ENCODE data around the gene PFKP. TPM values are rescaled to one million over a fixed set of nuclear protein-coding genes. Genes with fewer than 3 reads are reported as not detected.

PFKP gene
- polyA plus RNA-seq (2012; ENCODE audit: insufficient read depth, insufficient read length, low read depth), result 25.6 TPM

GRCh38 chr10:3067118-3067858 is at the start of gene PFKP:
Gene PFKP, plus strand, starts transcription at chr10:3067548. Its CDS starts 48 bp downstream, at chr10:3067596.
- Histone ChIP-seq H3K9me3 (no peaks in the 10 kb centered on the region), H3K4me1 (no peaks in the 10 kb centered on the region), H3K36me3 (no peaks in the 10 kb centered on the region), H3K4me3 (ENCODE audit: low read depth, low read length) (peak within 1 kb of the TSS; percentile 71), H3K27me3 (peaks cover 32% of the 10 kb centered on the region)
- peak; percentile 27 for DNase-seq
- TF ChIP-seq, protein P1, sequence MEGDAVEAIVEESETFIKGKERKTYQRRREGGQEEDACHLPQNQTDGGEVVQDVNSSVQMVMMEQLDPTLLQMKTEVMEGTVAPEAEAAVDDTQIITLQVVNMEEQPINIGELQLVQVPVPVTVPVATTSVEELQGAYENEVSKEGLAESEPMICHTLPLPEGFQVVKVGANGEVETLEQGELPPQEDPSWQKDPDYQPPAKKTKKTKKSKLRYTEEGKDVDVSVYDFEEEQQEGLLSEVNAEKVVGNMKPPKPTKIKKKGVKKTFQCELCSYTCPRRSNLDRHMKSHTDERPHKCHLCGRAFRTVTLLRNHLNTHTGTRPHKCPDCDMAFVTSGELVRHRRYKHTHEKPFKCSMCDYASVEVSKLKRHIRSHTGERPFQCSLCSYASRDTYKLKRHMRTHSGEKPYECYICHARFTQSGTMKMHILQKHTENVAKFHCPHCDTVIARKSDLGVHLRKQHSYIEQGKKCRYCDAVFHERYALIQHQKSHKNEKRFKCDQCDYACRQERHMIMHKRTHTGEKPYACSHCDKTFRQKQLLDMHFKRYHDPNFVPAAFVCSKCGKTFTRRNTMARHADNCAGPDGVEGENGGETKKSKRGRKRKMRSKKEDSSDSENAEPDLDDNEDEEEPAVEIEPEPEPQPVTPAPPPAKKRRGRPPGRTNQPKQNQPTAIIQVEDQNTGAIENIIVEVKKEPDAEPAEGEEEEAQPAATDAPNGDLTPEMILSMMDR (IDR thresholded peaks at IDR 0.05; ENCODE audit: low read depth, low read length), result no peak

DNA sequence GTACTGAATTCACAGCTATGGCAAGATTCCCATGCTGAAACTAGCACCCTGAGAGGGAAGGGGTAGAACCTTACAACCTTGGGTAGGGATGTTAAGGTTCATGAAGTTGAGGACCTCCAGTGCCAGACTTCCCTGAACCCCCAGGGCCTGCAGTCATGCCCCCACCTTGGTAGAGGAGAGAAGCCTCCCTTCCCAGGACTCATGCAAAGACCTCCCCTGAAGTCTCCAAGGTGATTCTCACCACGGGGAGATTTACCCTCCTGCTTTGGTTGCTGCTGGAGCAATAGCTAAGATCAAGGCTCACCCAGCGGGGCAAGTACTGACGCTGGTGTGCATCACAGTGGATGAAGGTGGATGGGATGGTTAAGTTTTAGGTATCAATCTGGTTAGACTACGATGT is 49.1 kb upstream of the PFKP start:
- no peaks in the 10 kb centered on the region for H3K27me3 ChIP-seq
- TF ChIP-seq, protein P1 (IDR thresholded peaks at IDR 0.05; ENCODE audit: low read depth, low read length), result no peak
- no peak overlapping the region for H3K4me3 ChIP-seq (ENCODE audit: low read depth, low read length)
- no peaks in the 10 kb centered on the region for H3K4me1 ChIP-seq
- H3K9me3 ChIP-seq, result no peaks in the 10 kb centered on the region
- H3K36me3 ChIP-seq, result no peaks in the 10 kb centered on the region
- DNase-seq, result no peak

DNA sequence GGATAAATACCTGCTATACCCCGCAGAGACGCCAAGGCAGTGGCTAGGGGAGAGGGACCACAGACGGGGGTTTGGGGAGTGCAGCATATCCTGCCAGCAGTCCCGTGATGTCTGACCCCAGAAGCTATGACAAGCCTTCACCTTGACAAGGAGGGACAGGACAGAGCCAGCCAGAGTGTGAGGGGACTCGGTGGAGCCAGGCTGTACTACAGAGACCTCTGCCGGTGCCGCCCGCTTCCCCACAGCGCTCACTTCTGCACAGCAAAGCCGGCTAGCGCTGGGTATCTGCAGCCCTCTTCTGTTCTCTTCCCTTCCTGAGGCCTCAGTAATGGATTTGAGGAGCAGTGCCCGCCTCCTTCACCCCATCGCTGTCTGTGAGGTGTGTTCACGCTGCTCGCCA is 47.0 kb upstream of the PFKP start:
- no peak for DNase-seq
- no peak overlapping the region for H3K4me3 ChIP-seq (ENCODE audit: low read depth, low read length)
- H3K36me3 ChIP-seq, result no peaks in the 10 kb centered on the region
- H3K27me3 ChIP-seq, result no peaks in the 10 kb centered on the region
- TF ChIP-seq, protein P1 (IDR thresholded peaks at IDR 0.05; ENCODE audit: low read depth, low read length), result no peak
- H3K4me1 ChIP-seq, result no peaks in the 10 kb centered on the region
- no peaks in the 10 kb centered on the region for H3K9me3 ChIP-seq

GRCh38 chr10:3020881-3021280 is 46.5 kb upstream of the PFKP start:
- TF ChIP-seq, protein P1 (IDR thresholded peaks at IDR 0.05; ENCODE audit: low read depth, low read length), result no peak
- Histone ChIP-seq H3K4me3 (ENCODE audit: low read depth, low read length) (no peak overlapping the region), H3K27me3 (no peaks in the 10 kb centered on the region), H3K9me3 (no peaks in the 10 kb centered on the region), H3K36me3 (no peaks in the 10 kb centered on the region), H3K4me1 (no peaks in the 10 kb centered on the region)
- DNase-seq, result no peak

DNA sequence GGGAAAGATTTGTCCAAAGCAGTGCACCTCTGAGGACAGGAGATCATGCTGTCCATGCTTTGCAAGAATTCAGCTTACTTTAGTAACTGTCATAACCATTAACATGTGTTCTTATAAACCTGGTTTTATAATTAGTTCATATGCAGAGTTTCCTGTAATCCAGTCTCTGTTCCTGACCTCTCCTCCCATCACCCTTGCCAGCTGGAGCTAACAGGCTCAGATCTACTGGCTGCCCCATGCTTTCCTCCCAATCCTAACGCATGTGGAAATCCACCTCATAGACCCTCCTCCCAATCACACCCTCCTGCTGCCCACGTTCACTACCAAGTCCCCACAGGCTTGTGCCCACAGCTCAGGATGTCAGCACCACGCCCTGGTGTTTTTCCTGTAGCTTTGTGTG is 45.3 kb upstream of the PFKP start:
- no peaks in the 10 kb centered on the region for H3K36me3 ChIP-seq
- no peaks in the 10 kb centered on the region for H3K27me3 ChIP-seq
- DNase-seq, result no peak
- H3K4me1 ChIP-seq, result no peaks in the 10 kb centered on the region
- no peak overlapping the region for H3K4me3 ChIP-seq (ENCODE audit: low read depth, low read length)
- no peaks in the 10 kb centered on the region for H3K9me3 ChIP-seq
- TF ChIP-seq, protein P1 (IDR thresholded peaks at IDR 0.05; ENCODE audit: low read depth, low read length), result no peak

DNA sequence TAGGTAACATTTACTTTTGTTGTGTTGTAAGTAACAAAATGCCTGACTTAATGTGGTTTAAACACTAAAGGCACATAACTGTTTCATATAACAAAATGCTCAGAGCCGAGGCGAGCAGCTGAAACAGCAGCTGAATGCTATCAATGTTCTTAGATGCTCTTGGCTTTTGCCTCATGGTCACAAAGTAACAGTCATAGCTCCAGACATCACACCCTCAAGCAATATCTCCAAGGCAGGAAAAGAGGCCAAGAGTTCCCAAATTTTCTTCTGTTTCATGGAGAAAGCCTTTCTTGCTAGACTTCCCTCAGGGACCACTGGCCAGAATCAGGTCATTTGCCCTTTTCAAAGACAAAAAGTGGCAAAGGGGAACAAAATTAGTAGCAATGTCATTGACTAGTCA is 43.5 kb upstream of the PFKP start:
- H3K4me3 ChIP-seq (ENCODE audit: low read depth, low read length), result no peak overlapping the region
- no peaks in the 10 kb centered on the region for H3K36me3 ChIP-seq
- TF ChIP-seq, protein P1 (IDR thresholded peaks at IDR 0.05; ENCODE audit: low read depth, low read length), result no peak
- DNase-seq, result no peak
- no peaks in the 10 kb centered on the region for H3K27me3 ChIP-seq
- H3K4me1 ChIP-seq, result no peaks in the 10 kb centered on the region
- no peaks in the 10 kb centered on the region for H3K9me3 ChIP-seq

All from BE2C (cell line).